Glomerular visceral epithelial cell (primary cell): Measurements from ENCODE around the gene PRSS12.
"Not testable (repeated sequence)": the region's sequence is repeated elsewhere in the genome, so short reads cannot be mapped to it uniquely, and the experiment has no call there.

Source experiments
- DNase-seq: peaks from one replicate; pipeline ENCODE4 v3.0.0-alpha.2; 2016; ENCODE audit errors: extremely low spot score

The PRSS12 gene

GRCh38 chr4:118352843-118353533 is at the start of gene PRSS12:
Gene PRSS12 (minus strand): TSS chr4:118353003. CDS start chr4:118352720, 283 bp downstream.
- peak; percentile 89 for DNase-seq

- no peak for DNase-seq
Measured at GRCh38 chr4:118400356-118400755, 47.6 kb upstream of the PRSS12 start.

GRCh38 chr4:118399883-118400282 is 47.1 kb upstream of the PRSS12 start:
- DNase-seq, result not testable (repeated sequence)

DNA sequence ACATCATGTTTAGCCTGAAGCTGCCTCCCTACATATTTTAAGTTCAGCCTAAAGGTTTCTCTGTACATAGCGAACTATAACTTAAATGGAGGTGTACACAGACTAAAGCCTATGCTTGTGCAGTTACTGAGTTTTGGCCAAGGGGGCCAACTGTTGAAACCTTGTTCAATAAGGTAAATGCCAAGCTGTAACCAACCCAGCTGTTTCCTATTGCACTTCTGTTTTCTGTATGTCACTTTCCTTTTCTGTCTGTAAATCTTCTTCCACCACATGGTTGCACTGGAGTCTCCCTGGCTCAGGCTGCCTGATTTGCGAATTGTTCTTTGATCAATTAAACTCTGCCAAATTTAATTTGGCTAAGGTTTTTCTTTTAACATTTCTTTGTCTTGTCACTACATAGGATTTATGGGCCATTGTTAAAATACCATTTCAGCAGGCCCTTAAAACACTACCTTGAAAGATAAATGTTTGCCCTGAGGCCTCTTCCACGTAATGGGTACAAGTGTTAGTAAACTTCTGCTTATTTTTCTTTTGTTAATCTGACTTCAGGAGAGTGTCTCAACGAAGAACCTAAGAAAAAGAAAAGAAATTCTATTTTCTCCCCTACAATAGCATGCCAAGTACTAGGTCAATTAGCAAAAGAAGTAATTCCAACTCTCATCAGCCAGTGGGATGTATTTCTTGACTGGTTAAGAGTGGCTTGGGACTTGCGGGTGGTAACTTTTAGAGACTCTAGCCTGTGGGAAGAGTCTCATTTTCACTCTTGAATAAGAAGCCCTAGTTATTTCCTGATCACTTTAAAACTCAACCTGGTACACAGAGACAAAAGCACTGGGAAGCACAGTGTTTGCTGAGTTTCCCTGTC is 45.7 kb upstream of the PRSS12 start:
- DNase-seq, result no peak

GRCh38 chr4:118397623-118397979 is 44.8 kb upstream of the PRSS12 start:
- DNase-seq, result no peak

- no peak for DNase-seq
Measured at GRCh38 chr4:118396881-118397622, 44.2 kb upstream of the PRSS12 start.

DNA sequence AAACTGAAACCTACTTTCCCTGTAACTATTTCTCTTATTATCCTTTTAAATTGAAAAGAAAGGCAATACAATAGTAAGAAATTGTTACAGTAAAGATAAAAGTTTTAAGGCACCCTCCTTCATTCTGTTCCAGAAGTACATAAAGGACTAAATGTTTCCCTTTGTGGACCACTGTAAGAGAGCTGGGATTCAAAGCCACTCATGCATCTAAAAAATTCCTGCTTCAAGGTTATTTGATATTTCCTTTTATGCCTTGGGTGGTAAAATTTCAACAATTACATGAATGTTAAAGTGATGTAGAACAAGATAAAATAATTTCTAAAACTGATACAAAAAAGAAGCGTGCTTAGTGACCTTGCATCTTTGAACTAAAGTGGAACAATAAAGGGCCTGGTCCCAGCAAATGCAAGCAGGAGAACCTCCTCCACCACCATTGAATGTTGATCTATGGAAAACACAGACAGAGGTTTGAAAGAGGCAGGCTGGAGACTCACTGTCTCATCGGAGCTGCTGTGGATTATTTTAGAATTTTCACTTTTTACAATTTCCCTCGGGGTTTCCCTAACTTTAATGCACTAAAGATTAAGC is 42.3 kb upstream of the PRSS12 start:
- no peak for DNase-seq

DNA sequence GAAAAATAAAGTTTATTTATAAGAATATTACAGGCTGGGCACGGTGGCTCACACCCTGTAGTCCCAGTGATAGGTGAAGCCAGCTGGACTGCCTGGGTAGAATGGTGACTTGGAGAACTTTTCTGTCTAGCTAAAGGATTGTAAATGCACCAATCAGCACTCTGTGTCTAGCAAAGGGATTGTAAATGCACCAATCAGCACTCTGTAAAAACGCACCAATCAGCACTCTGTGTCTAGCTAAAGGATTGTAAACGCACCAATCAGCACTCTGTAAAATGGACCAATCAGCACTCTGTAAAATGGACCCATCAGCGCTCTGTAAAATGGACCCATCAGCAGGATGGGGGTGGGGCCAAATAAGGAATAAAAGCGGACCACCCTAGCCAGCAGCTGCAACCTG is 39.7 kb upstream of the PRSS12 start:
- DNase-seq, result not testable (repeated sequence)

DNA sequence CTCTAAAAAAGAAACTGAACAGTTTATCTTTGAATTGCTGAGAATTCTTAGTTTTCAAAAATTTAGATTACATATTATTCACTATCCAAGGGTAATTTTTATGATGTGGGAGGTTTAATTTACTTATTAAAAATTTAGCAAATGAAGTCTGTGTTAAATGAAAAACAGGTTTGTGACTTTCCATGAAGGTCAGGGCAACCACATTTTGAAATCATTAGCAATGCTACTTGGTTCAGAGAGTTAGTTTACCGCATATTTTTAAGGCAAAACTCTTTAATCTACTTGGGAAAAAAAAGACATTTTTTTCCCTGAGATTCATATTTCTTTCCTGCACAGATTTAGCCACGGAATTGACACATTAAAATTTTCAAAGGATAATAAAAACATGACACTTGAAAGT is 37.3 kb upstream of the PRSS12 start:
- DNase-seq, result no peak

GRCh38 chr4:118389721-118390120 is 36.9 kb upstream of the PRSS12 start:
- no peak for DNase-seq

GRCh38 chr4:118388606-118389005 is 35.8 kb upstream of the PRSS12 start:
- no peak for DNase-seq

GRCh38 chr4:118381902-118382301 is 29.1 kb upstream of the PRSS12 start:
- DNase-seq, result no peak

DNA sequence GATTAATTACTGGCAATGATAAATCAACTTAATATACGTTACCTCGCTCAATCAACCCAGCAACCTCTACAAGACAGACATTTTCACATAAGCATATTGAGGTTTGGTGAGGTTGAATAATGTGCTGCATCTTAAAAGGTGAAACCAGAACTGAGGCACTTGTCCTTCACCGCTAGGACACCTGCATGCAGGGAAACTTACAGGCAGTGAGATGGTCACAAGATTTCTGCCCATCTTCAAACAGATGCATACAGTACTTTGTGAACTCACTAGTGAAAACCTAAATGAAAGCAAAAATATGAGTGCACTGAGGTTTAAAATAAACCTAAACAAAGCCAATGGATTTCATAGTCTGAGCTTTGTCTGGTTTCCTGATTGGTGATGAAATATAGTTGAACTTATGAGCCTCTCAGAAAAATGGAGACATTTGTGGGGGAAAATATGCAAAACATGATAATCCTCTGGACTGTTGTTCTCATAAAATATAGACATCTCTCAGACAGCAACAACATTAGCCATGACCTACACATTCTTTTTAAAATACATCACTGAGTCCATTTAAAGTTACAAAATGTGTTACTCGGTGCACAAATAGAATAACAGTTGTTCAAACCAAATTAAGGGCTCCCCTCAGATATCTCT is 20.9 kb upstream of the PRSS12 start:
- DNase-seq, result no peak

GRCh38 chr4:118372251-118372650 is 19.4 kb upstream of the PRSS12 start:
- no peak for DNase-seq

DNA sequence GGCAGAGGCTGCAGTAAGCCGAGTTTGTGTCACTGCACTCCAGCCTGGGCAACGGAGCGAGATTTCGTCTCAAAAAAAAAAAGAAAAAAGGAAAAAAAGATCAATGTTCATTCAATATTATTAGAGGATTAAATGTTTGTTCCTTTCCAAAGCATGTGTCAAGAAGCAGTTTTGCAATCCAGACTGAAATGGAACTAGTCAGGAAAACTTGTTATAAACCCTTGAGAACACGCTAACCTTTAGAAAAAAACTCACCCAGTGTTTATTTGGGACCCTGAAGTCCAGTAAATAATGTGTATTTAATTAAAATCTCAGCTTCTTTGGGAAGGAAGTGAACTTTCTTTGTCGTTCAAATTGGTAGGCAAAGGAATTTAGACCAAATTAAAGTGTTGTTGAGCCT is 16.4 kb upstream of the PRSS12 start:
- DNase-seq, result no peak

DNA sequence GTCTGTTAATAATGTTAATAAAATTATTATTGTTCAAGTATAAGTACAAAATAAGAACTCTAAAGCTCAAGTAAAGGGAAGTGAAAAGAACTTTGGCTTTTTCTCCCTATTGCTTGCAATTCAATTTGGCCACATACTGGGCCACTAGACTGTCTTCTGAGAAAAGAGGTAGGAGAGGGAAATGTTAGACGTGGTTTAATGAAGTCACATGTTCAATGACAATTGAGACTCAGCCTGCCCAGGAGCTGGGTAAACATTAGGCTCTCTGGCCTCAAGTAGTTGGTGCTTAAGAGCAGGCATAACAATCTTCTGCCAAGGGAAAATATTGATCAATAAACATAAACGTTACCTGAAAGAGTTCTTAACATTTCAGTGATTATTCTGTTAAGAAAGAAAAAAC is 15.1 kb upstream of the PRSS12 start:
- DNase-seq, result no peak

DNA sequence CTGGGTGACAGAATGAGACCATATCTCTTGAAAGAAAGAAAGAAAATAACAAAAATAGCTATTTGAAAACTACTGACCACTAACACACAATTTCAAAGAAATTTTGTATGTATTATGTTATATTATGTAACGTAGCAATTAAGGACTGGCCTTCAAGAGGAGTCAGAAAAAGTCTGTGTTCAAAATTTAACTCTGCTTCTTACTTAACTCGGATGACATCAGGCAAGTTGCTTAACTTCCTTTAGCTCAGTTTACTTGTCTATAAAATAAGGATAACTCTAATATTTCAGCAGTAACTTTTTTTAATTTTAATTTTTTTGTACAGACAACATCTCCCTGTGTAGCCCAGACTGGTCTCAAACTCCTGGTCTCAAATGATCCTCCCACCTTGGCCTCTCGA is 14.6 kb upstream of the PRSS12 start:
- no peak for DNase-seq

GRCh38 chr4:118363166-118363565 is 10.4 kb upstream of the PRSS12 start:
- DNase-seq, result no peak

DNA sequence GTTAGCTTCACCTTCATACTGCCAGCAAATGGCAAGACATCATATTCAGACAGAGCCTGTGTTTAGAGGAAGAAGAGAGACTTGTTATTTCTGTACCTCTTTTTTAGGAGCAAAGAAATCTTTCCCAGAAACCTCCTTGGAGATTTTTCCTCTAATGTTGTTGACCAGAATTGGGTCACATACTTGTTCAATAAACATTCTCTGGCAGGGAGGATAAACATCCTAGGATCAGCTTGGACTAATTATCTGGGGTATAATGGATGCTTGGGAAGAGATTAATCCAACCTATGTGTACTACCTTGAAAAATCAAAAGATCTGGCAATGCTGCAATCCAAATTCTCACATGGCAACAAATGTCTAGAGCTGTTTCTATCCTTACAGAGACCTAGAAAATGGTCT is 8.4 kb upstream of the PRSS12 start:
- DNase-seq, result no peak

DNA sequence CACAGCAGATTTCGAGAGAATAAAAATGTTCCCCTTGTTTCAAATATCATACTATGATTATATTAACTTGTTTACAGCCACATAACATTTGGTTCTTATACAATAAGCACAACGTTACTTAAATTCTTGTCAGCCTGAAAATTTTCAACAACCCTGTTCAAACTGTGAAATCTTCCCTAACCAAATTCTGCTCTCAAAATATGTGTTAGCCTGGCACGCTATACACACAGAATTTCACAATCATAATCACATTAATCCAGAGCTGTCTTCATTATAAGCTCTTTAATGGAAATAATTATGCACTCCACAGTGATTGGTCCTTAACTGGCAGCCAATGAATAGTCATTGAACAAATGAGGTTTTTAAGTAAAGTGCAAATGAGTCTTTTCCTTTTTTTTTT is 7.3 kb upstream of the PRSS12 start:
- no peak for DNase-seq

DNA sequence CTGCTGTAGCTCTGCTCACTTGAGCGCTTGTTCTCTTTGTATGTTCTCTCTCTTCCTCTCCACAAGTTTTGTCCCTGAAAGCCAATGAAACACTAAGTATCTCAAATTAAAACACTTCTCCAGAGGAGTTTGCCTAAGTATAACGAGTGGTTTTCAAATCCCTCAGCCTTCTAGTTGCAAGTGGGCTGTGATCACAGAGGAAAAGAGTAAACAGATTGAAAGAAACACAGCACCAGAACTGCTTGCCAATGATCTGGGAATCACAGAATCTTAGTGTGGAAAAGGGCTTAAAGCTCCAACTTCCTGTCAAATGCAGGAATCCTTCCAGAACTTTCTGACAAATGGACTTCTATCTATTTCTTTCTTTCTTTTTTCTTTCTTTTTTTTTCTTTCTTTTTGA is 4.8 kb upstream of the PRSS12 start:
- no peak for DNase-seq

DNA sequence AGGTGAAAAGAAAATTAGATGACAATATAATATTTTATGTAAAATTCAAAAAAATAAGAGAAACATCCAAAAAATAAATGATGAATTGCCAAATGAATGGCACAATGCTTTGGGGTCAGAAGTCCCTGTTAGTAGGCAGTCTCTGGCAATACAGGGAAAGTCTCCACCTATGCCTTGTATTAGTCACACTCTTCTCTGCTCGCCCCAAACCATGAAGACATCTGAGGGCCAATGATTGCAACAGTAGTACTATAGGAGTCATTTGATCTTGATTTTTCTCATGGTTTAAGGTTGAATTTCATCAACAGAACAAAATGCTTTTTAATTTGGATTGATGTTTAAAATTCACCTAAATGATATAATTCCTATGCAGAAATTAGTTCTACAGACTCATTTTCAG is 3.9 kb upstream of the PRSS12 start:
- DNase-seq, result no peak
